Measurements from ENCODE around the gene TDP1. TPM values are rescaled to one million over a fixed set of nuclear protein-coding genes. Genes with fewer than 3 reads are reported as not detected.

The TDP1 gene
- total RNA-seq, 4 donors from 2014 or later: 13.0 to 15.1 (median 13.8) TPM

GRCh38 chr14:89990623-89991275 lies 35.0 kb downstream of the TDP1 start:
- TF ChIP-seq, protein P1, sequence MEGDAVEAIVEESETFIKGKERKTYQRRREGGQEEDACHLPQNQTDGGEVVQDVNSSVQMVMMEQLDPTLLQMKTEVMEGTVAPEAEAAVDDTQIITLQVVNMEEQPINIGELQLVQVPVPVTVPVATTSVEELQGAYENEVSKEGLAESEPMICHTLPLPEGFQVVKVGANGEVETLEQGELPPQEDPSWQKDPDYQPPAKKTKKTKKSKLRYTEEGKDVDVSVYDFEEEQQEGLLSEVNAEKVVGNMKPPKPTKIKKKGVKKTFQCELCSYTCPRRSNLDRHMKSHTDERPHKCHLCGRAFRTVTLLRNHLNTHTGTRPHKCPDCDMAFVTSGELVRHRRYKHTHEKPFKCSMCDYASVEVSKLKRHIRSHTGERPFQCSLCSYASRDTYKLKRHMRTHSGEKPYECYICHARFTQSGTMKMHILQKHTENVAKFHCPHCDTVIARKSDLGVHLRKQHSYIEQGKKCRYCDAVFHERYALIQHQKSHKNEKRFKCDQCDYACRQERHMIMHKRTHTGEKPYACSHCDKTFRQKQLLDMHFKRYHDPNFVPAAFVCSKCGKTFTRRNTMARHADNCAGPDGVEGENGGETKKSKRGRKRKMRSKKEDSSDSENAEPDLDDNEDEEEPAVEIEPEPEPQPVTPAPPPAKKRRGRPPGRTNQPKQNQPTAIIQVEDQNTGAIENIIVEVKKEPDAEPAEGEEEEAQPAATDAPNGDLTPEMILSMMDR (IDR thresholded peaks at IDR 0.05; ENCODE audit: low read depth): no peak

- TF ChIP-seq, protein P1 (IDR thresholded peaks at IDR 0.05; ENCODE audit: low read depth): no peak
These were observed 36.5 kb downstream of the TDP1 start for GRCh38 chr14:89992273-89992672.

DNA sequence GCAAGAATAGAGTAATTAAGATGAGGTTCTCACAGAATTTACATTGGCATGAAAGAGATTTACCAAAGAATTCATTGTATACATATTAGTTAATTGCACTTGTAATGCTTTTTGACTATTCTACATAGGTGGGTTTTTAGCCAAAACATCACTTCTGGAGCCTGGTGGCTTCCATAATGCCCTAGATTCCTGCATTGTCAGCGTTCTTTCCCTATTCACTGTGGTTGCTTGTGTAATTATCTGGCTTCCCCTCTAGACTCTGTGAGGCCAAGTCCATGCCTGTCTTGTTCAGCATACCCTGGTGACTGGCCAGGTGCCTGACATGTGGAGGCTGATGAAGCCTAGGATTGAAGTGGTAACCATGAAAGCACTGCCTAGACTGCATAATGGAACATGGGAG lies 41.2 kb downstream of the TDP1 start:
- TF ChIP-seq, protein P1 (IDR thresholded peaks at IDR 0.05; ENCODE audit: low read depth): no peak

GRCh38 chr14:90000935-90001334 lies 45.2 kb downstream of the TDP1 start:
- TF ChIP-seq, protein P1 (IDR thresholded peaks at IDR 0.05; ENCODE audit: low read depth): no peak

DNA sequence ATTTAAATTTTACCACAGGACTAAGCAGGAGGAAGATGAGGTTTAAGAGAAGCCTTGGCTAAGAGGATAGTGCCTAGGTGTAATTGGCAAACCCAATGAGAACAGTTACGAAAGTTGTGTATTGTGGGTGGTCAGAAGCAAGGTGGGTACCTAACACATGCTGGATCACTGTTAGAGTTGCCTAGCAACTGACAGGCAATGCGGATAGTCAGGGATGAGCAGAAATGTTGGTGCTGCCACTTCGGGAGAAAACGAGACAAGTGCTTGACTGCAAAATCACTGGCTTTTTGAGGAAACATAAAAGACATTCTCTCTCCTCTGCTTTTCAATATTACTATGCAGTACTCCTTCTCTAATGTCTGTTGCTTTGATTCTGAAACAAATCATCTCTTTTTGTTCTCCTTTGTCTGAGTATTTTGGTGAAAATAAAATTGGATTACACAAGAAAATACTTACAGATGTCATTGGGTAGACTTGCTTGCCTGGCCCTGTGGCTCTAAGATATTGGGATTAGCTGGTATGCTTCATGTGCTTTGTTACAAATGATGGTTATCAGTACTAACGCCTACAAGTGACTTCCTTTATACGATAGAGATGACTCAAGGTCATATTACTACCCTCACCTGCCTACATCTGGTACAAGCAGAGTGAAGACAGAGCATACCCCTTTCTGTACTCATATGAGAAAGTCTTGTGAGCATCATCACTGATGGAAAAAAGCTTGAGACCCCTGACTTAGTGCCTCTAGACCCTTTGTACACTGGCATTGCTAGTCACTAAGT lies 48.0 kb downstream of the TDP1 start:
- TF ChIP-seq, protein P1 (IDR thresholded peaks at IDR 0.05; ENCODE audit: low read depth): no peak

- TF ChIP-seq, protein P1 (IDR thresholded peaks at IDR 0.05; ENCODE audit: low read depth): no peak
These were observed 49.7 kb downstream of the TDP1 start for GRCh38 chr14:90005441-90005840.

DNA sequence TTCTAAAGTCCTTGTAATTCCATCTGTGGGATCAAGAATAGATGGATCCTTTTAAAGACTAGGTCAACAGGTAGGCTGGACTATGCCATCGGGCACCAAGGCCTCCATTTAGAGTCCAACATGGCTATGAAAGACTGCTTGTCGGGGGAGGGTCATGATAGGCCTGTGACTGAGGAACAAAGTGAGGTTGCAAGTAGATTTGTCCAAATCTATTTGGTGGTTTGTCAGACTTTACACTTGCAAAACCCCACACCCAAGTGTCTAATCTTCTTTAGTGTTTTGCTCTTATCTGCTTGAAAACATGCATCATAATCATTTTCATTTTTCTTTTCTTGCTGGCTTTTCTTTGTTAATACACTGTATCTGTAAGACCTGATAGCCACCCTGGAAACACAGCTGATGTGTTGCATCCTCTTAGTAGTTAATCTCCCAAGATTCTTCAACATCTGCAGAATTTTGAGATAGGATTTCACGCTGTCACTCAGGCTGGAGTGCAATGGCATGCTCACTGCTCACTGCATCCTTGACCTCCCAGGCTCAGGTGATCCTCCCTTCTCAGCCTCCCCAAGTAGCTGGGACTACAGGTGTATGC lies 50.3 kb downstream of the TDP1 start:
- TF ChIP-seq, protein P1 (IDR thresholded peaks at IDR 0.05; ENCODE audit: low read depth): no peak
